Lung (tissue), 12 donors: ENCODE measurements around the gene PFN1. TPM values are rescaled to one million over a fixed set of nuclear protein-coding genes. Genes with fewer than 3 reads are reported as not detected.
"Not testable (repeated sequence)": the region's sequence is repeated elsewhere in the genome, so short reads cannot be mapped to it uniquely, and the experiment has no call there.

Source experiments
- ATAC-seq: fragments of 200-7000 bp; cut with Tn5 transposase; one replicate; pipeline ENCODE4 v1.9.1; 2020; ENCODE audit warnings: moderate number of reproducible peaks; ENCODE audit not compliant: insufficient read depth, low FRiP score
- DNase-seq, 3 donors: peaks; one replicate each; pipeline ENCODE4 v3.0.0-alpha.2; 2013 to 2017
- H3K27ac ChIP-seq, 2 donors: one replicate each; pipeline ENCODE4 v1.5.1; 2013; ENCODE audit warnings: mild to moderate bottlenecking in 2 of 2, moderate library complexity in 2 of 2, control low read depth in 1 of 2, inconsistent platforms in 1 of 2, low read depth in 1 of 2, low read length in 1 of 2
- H3K27me3 ChIP-seq, 3 donors: one replicate each; pipeline ENCODE4 v1.5.1; 2013; ENCODE audit warnings: low read length in 2 of 3; ENCODE audit not compliant: control insufficient read depth in 3 of 3, insufficient read depth in 3 of 3
- H3K36me3 ChIP-seq, 4 donors: one replicate each; pipeline ENCODE4 v1.5.1; 2013; ENCODE audit warnings: low read length in 4 of 4, mild to moderate bottlenecking in 1 of 4, moderate library complexity in 1 of 4; ENCODE audit not compliant: control insufficient read depth in 4 of 4, insufficient read depth in 4 of 4
- H3K4me1 ChIP-seq, 5 donors: one replicate each; pipeline ENCODE4 v1.5.1; 2013; ENCODE audit warnings: low read length in 5 of 5, mild to moderate bottlenecking in 2 of 5, moderate library complexity in 1 of 5; ENCODE audit not compliant: control insufficient read depth in 5 of 5, insufficient read depth in 5 of 5
- H3K4me3 ChIP-seq: one replicate; pipeline ENCODE4 v1.5.1; 2013; ENCODE audit warnings: mild to moderate bottlenecking, control low read depth, moderate library complexity
- H3K9ac ChIP-seq, 2 donors: one replicate each; pipeline ENCODE4 v1.5.1; 2013; ENCODE audit warnings: low read length in 2 of 2, control low read depth in 1 of 2; ENCODE audit not compliant: insufficient read depth in 1 of 2
- H3K9me3 ChIP-seq, 4 donors: one replicate each; pipeline ENCODE4 v1.5.1; 2013; ENCODE audit warnings: low read length in 3 of 4, mild to moderate bottlenecking in 1 of 4, moderate library complexity in 1 of 4; ENCODE audit not compliant: control insufficient read depth in 4 of 4, insufficient read depth in 3 of 4
- CTCF ChIP-seq: IDR thresholded peaks from 2 replicates; pipeline ENCODE4 v1.5.1; 2012; ENCODE audit warnings: mild to moderate bottlenecking; ENCODE audit errors: control extremely low read depth, extremely low read depth
- WGBS, 2 donors: extraction: QIAGEN DNeasy Blood & Tissue Kit; methylation state at CpG; one replicate each; pipeline ENCODE4 v1.1.7; 2013; 5-methylcytosine and 5-hydroxymethylcytosine counted together
- polyA plus RNA-seq, 2 donors: library from polyadenylated mRNA; stranded (reverse); fragments of 200-250 nt; gene quantifications; one replicate each; pipeline ENCODE4 v1.2.1, GENCODE V29; 2013
- total RNA-seq, 2 donors: library from RNA; depleted of rRNA in 1 of 2; stranded (reverse); fragments of >200 nt in 1 of 2; gene quantifications; one replicate each; pipeline ENCODE4 v1.2.1, GENCODE V29; 2014 to 2021
- donor health status: control.
- donor health status: control.
- donor health status: Bipolar disorder and iron deficiency.
- donor health status: healthy.
- donor health status: DM: yes; HTN: yes; CAD: no.

Gene PFN1
- total and polyA plus RNA-seq, 4 donors = 461 to 2,264 (median 749) TPM

GRCh38 chr17:4931963-4932362 lies 16.4 kb downstream of the PFN1 start, which contains the start of gene GP1BA:
Gene GP1BA (plus strand): TSS chr17:4932277. CDS start chr17:4932605, 328 bp downstream.
- no peaks in the 10 kb centered on the region for H3K36me3 ChIP-seq
- ATAC-seq = no peak

GRCh38 chr17:4928881-4929280 lies 19.4 kb downstream of the PFN1 start:
- Histone ChIP-seq H3K27me3 (no peaks in the 10 kb centered on the region), H3K27ac (no peak overlapping the region), H3K4me1 (peaks cover 0 to under 1% (median under 1%) of the 10 kb centered on the region in 5 donors), H3K36me3 (no peaks in the 10 kb centered on the region), H3K4me3 (no peak overlapping the region), H3K9me3 (no peaks in the 10 kb centered on the region), H3K9ac (no peak overlapping the region)
- no peak for TF ChIP-seq CTCF
- 97 to 98% methylated on average over 18 of the region's 18 CpGs for WGBS, 2 donors
- DNase-seq = no peak
- ATAC-seq = no peak

More at GRCh38 chr17:4931963-4932362, 16.4 kb downstream of the PFN1 start, which contains the start of gene GP1BA:
- no peaks in the 10 kb centered on the region for H3K27me3 ChIP-seq
- no peaks in the 10 kb centered on the region for H3K9me3 ChIP-seq
- 64 to 71% methylated on average over 14 of the region's 14 CpGs for WGBS, 2 donors
- H3K4me1 ChIP-seq = peaks cover 0 to 7% (median 4%) of the 10 kb centered on the region in 5 donors
- no peak for DNase-seq
- TF ChIP-seq CTCF = no peak
- no peak within 1 kb of the TSS for H3K27ac ChIP-seq
- H3K9ac ChIP-seq = no peak within 1 kb of the TSS
- H3K4me3 ChIP-seq = no peak within 1 kb of the TSS

GRCh38 chr17:4926577-4927335 lies 21.6 kb downstream of the PFN1 start:
- H3K4me3 ChIP-seq, ATAC-seq, H3K27ac ChIP-seq, H3K36me3 ChIP-seq, H3K9me3 ChIP-seq, H3K9ac ChIP-seq, DNase-seq, H3K4me1 ChIP-seq, H3K27me3 ChIP-seq: not testable (repeated sequence)
- WGBS, 2 donors = 86 to 92% methylated on average over 24 of the region's 24 CpGs

GRCh38 chr17:4921320-4921719 lies 27.0 kb downstream of the PFN1 start:
- H3K27ac ChIP-seq = no peak overlapping the region
- DNase-seq (no peak), ATAC-seq (no peak)
- H3K27me3 ChIP-seq = no peaks in the 10 kb centered on the region
- no peak overlapping the region for H3K9ac ChIP-seq
- no peak overlapping the region for H3K4me3 ChIP-seq
- H3K4me1 ChIP-seq = no peaks in the 10 kb centered on the region
- H3K9me3 ChIP-seq = no peaks in the 10 kb centered on the region
- H3K36me3 ChIP-seq = no peaks in the 10 kb centered on the region
- WGBS, 2 donors = 95 to 98% methylated on average over 4 of the region's 4 CpGs
- no peak for TF ChIP-seq CTCF
